OCI-LY7 (cell line): ENCODE data around the gene FADS3. TPM values are rescaled to one million over a fixed set of nuclear protein-coding genes. Genes with fewer than 3 reads are reported as not detected.
A peak's percentile ranks its signal among the peaks of the same experiment; 100 is the strongest.

Source experiments
- BruUV-seq: library from RNA; stranded (reverse); fragments of 400-500 nt; replicated peaks from 2 replicates; lab custom pipeline; 2021; lab: Mats Ljungman, UMichigan
- CTCF ChIA-PET: fragments of 300-600 bp; sonication (Branson Sonifier 250); formaldehyde crosslinking; loops from one replicate; lab custom pipeline; 2022; ENCODE audit warnings: antibody characterized with exemption; ENCODE audit not compliant: unreplicated experiment; lab: Charles Lee
- POLR2A ChIA-PET: fragments of 300-600 bp; sonication (Branson Sonifier 250); formaldehyde crosslinking; loops from one replicate; lab custom pipeline; 2022; ENCODE audit warnings: antibody characterized with exemption; lab: Charles Lee
- DNase-seq: peaks from one replicate; pipeline ENCODE4 v3.0.0-alpha.2; 2015; ENCODE audit warnings: low spot score
- H2AFZ ChIP-seq: fragments of 200-600 bp; sonication (generic), shearing (Covaris generic); 2 replicates; pipeline ENCODE4 v1.6.1; 2014; ENCODE audit warnings: mild to moderate bottlenecking, antibody characterized with exemption, low read length, moderate library complexity
- H3K27ac ChIP-seq: fragments of 200-600 bp; sonication (generic); 2 replicates; pipeline ENCODE4 v1.5.1; 2014; ENCODE audit warnings: mixed run types, low read depth, mild to moderate bottlenecking, moderate library complexity, low read length, inconsistent platforms; ENCODE audit not compliant: poor library complexity, severe bottlenecking
- H3K36me3 ChIP-seq: fragments of 200-600 bp; sonication (generic); 2 replicates; pipeline ENCODE4 v1.6.1; 2014; ENCODE audit warnings: mild to moderate bottlenecking, antibody characterized with exemption, low read length, moderate library complexity, mixed read lengths; ENCODE audit not compliant: insufficient read depth
- H3K4me1 ChIP-seq: fragments of 200-600 bp; sonication (generic); 2 replicates; pipeline ENCODE4 v1.5.1; 2014; ENCODE audit warnings: mild to moderate bottlenecking, low read length; ENCODE audit not compliant: insufficient read depth, poor library complexity, severe bottlenecking
- H3K4me2 ChIP-seq: fragments of 200-600 bp; sonication (generic); 2 replicates; pipeline ENCODE4 v1.6.1; 2014; ENCODE audit warnings: mild to moderate bottlenecking, low read length
- H3K4me3 ChIP-seq: fragments of 200-600 bp; sonication (generic); 2 replicates; pipeline ENCODE4 v1.5.1; 2014; ENCODE audit warnings: mild to moderate bottlenecking, low read depth, low read length; ENCODE audit not compliant: poor library complexity, severe bottlenecking
- H3K79me2 ChIP-seq: fragments of 200-600 bp; sonication (generic); 2 replicates; pipeline ENCODE4 v1.6.1; 2016; ENCODE audit warnings: low read depth, mild to moderate bottlenecking, low read length, moderate library complexity, mixed read lengths; ENCODE audit not compliant: insufficient read depth
- H3K9me2 ChIP-seq: fragments of 200-600 bp; sonication (generic); 2 replicates; pipeline ENCODE4 v1.6.1; 2016; ENCODE audit warnings: mild to moderate bottlenecking, low read length, mixed read lengths; ENCODE audit not compliant: insufficient read depth
- H3K9me3 ChIP-seq: fragments of 200-600 bp; sonication (generic); 2 replicates; pipeline ENCODE4 v1.6.1; 2014; ENCODE audit warnings: mild to moderate bottlenecking, mixed run types, low read length, mixed read lengths
- H4K20me1 ChIP-seq: fragments of 200-600 bp; sonication (generic); 2 replicates; pipeline ENCODE4 v1.6.1; 2014; ENCODE audit warnings: mild to moderate bottlenecking, antibody characterized with exemption, low read length, moderate library complexity, mixed read lengths; ENCODE audit not compliant: insufficient read depth
- CTCF ChIP-seq: fragments of 200-600 bp; sonication (generic); conservative IDR thresholded peaks from 2 replicates; pipeline ENCODE4 v1.5.1; 2014; ENCODE audit warnings: mild to moderate bottlenecking, antibody characterized with exemption, low read length, moderate library complexity, mixed read lengths
- EZH2phosphoT487 ChIP-seq: fragments of 200-600 bp; sonication (generic); IDR thresholded peaks from 2 replicates; pipeline ENCODE4 v1.6.1; 2018; ENCODE audit warnings: low read depth, borderline replicate concordance, mild to moderate bottlenecking, mixed run types, antibody characterized with exemption, low read length, moderate library complexity, mixed read lengths
- intact Hi-C: fragments of 100-400 bp; cut with micrococcal nuclease; formaldehyde crosslinking; loops from one replicate; pipeline ENCODE4 v1.10.0; 2022; ENCODE audit not compliant: unreplicated experiment
- total RNA-seq, 2 experiments: library from RNA; depleted of rRNA in 1 of 2; stranded (reverse); fragments of >200 nt in 1 of 2; shearing (Covaris generic) in 1 of 2; gene quantifications; 2 replicates each; pipeline ENCODE4 v1.2.3, GENCODE V29; 2014 to 2022

Gene FADS3
- total RNA-seq, 2 experiments from 2014 or later, result 103 to 191 TPM

DNA sequence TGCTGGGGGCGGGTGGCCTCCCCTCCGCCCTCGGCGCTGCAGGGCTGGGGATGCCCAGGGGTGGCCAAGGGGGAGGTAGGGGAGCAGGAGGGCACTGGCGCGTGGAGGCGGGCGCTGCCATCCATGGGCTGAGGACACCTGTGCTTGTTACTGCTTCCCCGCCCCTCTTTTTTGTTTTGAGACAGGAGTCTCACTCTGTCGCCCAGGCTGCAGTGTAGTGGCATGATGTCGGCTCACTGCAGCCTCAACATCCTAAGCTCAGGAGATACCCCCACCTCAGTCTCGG, 683 bp upstream of the FADS3 start:
- BruUV-seq, result no TSS peak
- peaks cover 30% of the 10 kb centered on the region for H3K4me1 ChIP-seq
- POLR2A ChIA-PET, result interaction anchor here (0.6 to 2.2 kb wide), 4 partner anchors 10 to 33 kb away, joined by 7 to 10 read pairs (median 8); no protein-coding TSS in a partner anchor
- H3K27ac ChIP-seq, result peak overlapping the region; percentile 77
- H4K20me1 ChIP-seq, result no peaks in the 10 kb centered on the region
- H3K4me2 ChIP-seq, result peak overlapping the region; percentile 78
- H3K9me3 ChIP-seq, result no peaks in the 10 kb centered on the region
- peak overlapping the region; percentile 84 for H2AFZ ChIP-seq
- intact Hi-C loops, result no loop called here
- no peaks in the 10 kb centered on the region for H3K79me2 ChIP-seq
- H3K4me3 ChIP-seq, result peak overlapping the region; percentile 93
- peak; percentile 88 for DNase-seq
- H3K36me3 ChIP-seq, result no peaks in the 10 kb centered on the region; the same call in 1 of the 2 replicates
- CTCF ChIA-PET, result no interaction called here
- no peaks in the 10 kb centered on the region for H3K9me2 ChIP-seq
- peak; percentile 7 for TF ChIP-seq CTCF
- TF ChIP-seq EZH2phosphoT487, result no peak

DNA sequence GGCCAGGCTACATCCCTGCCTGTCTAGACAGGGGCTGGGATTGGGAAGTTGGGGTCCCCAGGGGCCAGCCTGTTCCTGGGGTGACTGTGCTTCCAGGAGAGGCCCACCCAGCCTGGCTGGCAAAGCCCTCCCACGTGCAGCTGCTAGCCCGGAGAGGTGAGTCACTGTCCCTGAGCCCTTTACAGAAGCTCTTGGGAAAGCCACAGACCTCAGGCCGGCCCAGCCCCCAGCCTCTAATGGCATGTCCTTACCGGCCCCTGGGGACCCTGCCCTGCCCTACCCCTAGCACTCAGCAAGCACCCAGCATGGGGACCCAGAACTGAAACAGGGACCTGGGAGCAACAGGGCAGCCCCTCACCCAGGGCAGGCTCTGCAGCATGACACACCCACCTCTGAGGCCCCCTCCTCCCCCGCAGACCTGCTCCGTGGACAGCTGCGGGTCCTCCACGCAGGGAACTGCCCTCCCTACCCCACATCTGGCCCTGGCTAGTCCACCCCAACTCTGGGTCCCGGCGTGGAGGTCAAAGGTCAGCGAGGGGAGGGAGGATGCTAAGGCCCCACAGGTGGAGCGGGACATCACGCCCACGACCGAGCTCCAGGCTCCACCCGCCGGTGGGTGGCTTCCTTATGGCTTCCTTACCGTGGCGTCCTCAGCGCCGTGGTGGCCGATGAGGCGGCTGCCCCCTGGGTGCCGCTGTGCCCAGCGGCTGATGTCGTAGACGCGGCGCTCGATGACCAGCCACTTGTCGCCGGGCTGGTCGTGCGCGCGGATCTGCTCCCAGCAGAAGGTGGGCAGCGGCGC, 615 bp downstream of the FADS3 start:
- intact Hi-C loops, result loop anchor here (1.0 kb wide), 2 partner anchors 10 to 19 kb away; no protein-coding TSS in a partner anchor
- POLR2A ChIA-PET, result interaction anchor here (0.6 to 2.2 kb wide), 2 partner anchors 9 to 89 kb away, joined by 3 to 10 read pairs; no protein-coding TSS in a partner anchor
- DNase-seq, result peak; percentile 48

More for the DNA sequence above, 615 bp downstream of the FADS3 start:
- no TSS peak for BruUV-seq
- H4K20me1 ChIP-seq, result no peaks in the 10 kb centered on the region
- peaks cover 30% of the 10 kb centered on the region for H3K4me1 ChIP-seq
- CTCF ChIA-PET, result interaction anchor here (1.0 to 1.3 kb wide), 2 partner anchors 8 to 9 kb away, joined by 3 to 4 read pairs; no protein-coding TSS in a partner anchor
- H3K9me3 ChIP-seq, result no peaks in the 10 kb centered on the region
- H3K27ac ChIP-seq, result peak overlapping the region; percentile 77
- no peak for TF ChIP-seq EZH2phosphoT487
- TF ChIP-seq CTCF, result 0 out of 2 replicates have a peak, but pooled peaks have one; percentile 19
- no peaks in the 10 kb centered on the region for H3K9me2 ChIP-seq
- H3K36me3 ChIP-seq, result no peaks in the 10 kb centered on the region; the same call in 1 of the 2 replicates
- peak overlapping the region; percentile 93 for H3K4me3 ChIP-seq
- peak overlapping the region; percentile 51; the same call in 1 of the 2 replicates for H2AFZ ChIP-seq
- H3K4me2 ChIP-seq, result peak overlapping the region; percentile 78
- H3K79me2 ChIP-seq, result no peaks in the 10 kb centered on the region
